Urinary bladder (tissue), 4 donors: ENCODE results near the gene SMAP2. TPM values are rescaled to one million over a fixed set of nuclear protein-coding genes. Genes with fewer than 3 reads are reported as not detected.

Source experiments
- DNase-seq: peaks from one replicate; pipeline ENCODE4 v3.0.0-alpha.2; 2015; ENCODE audit errors: extremely low spot score
- H3K27ac ChIP-seq: one replicate; pipeline ENCODE4 v1.5.1; 2013; ENCODE audit warnings: low read depth, mild to moderate bottlenecking, moderate library complexity
- H3K36me3 ChIP-seq: one replicate; pipeline ENCODE4 v1.6.1; 2013; ENCODE audit warnings: mild to moderate bottlenecking, moderate library complexity; ENCODE audit not compliant: insufficient read depth
- H3K4me1 ChIP-seq: one replicate; pipeline ENCODE4 v1.6.1; 2013; ENCODE audit warnings: mild to moderate bottlenecking, moderate library complexity; ENCODE audit not compliant: insufficient read depth
- H3K4me3 ChIP-seq: one replicate; pipeline ENCODE4 v1.5.1; 2013; ENCODE audit warnings: low read depth, low read length
- WGBS: extraction: QIAGEN DNeasy Blood & Tissue Kit; methylation state at CpG from one replicate; pipeline ENCODE4 v1.1.7; 2013; 5-methylcytosine and 5-hydroxymethylcytosine counted together
- polyA plus RNA-seq: library from polyadenylated mRNA; stranded (reverse); fragments of 200-250 nt; gene quantifications from one replicate; pipeline ENCODE4 v1.2.3, GENCODE V29; 2013
- total RNA-seq: library from RNA; depleted of rRNA; stranded (reverse); fragments of >200 nt; gene quantifications from one replicate; pipeline ENCODE4 v1.2.3, GENCODE V29; 2014
- donor health status: healthy with polysubstance abuse.
- donor health status: healthy.

The SMAP2 gene
- total and polyA plus RNA-seq, 2 donors = 17.0 to 47.3 TPM

- Histone ChIP-seq H3K4me1 (no peaks in the 10 kb centered on the region), H3K27ac (peak overlapping the region; percentile 78), H3K4me3 (no peak overlapping the region), H3K36me3 (no peaks in the 10 kb centered on the region)
- 96% methylated on average over 3 of the region's 3 CpGs for WGBS
- no peak for DNase-seq
Measured at GRCh38 chr1:40390857-40391256, 17.3 kb downstream of the SMAP2 start.

GRCh38 chr1:40391688-40392145 lies 18.2 kb downstream of the SMAP2 start:
- Histone ChIP-seq H3K4me3 (no peak overlapping the region), H3K27ac (peak overlapping the region; percentile 78), H3K4me1 (no peaks in the 10 kb centered on the region), H3K36me3 (no peaks in the 10 kb centered on the region)
- 77% methylated on average over 1 of the region's 1 CpG for WGBS
- DNase-seq = no peak

GRCh38 chr1:40392221-40392620 lies 18.7 kb downstream of the SMAP2 start:
- WGBS = 41% methylated on average over 3 of the region's 3 CpGs
- H3K4me1 ChIP-seq = no peaks in the 10 kb centered on the region
- peak overlapping the region; percentile 71 for H3K27ac ChIP-seq
- no peaks in the 10 kb centered on the region for H3K36me3 ChIP-seq
- no peak overlapping the region for H3K4me3 ChIP-seq
- DNase-seq = no peak

- H3K27ac ChIP-seq = no peak overlapping the region
Measured at GRCh38 chr1:40393173-40393572, 19.6 kb downstream of the SMAP2 start.

DNA sequence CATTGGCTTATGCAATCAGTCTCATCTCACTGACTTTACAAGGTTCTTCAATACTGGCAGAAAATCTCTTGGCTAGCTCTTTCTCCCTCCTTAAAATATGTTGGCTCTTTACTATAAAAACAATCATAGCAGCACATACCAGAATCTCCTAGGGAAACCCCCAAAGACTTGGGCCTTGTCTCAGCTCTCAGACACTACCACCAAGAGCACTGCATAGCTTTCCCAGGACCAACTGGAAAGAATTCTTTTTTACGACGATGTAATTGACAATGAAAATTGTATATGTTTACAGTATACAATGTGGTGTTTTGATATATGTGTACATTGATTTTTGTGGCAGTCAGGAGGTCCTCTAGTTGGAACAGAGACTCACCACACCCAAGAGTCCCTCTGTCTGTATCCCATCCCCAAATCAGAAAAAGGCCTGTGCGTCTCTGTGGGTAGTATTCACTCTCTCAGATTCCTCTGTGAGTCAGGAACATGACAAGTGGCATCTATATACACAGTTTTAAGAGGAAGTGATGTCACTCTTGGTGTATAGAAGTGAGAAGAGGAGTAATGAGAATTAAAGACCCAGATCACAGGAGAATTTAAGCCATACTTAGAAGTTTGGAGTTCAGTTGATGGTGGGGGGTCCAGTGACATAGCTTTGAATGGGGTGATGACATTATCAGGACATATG lies 21.1 kb downstream of the SMAP2 start:
- H3K27ac ChIP-seq = no peak overlapping the region
- WGBS = 51% methylated on average over 3 of the region's 3 CpGs

More at GRCh38 chr1:40393173-40393572, 19.6 kb downstream of the SMAP2 start:
- 71% methylated on average over 3 of the region's 3 CpGs for WGBS
- DNase-seq = no peak
- H3K4me1 ChIP-seq = no peaks in the 10 kb centered on the region
- H3K36me3 ChIP-seq = no peaks in the 10 kb centered on the region
- H3K4me3 ChIP-seq = no peak overlapping the region

DNA sequence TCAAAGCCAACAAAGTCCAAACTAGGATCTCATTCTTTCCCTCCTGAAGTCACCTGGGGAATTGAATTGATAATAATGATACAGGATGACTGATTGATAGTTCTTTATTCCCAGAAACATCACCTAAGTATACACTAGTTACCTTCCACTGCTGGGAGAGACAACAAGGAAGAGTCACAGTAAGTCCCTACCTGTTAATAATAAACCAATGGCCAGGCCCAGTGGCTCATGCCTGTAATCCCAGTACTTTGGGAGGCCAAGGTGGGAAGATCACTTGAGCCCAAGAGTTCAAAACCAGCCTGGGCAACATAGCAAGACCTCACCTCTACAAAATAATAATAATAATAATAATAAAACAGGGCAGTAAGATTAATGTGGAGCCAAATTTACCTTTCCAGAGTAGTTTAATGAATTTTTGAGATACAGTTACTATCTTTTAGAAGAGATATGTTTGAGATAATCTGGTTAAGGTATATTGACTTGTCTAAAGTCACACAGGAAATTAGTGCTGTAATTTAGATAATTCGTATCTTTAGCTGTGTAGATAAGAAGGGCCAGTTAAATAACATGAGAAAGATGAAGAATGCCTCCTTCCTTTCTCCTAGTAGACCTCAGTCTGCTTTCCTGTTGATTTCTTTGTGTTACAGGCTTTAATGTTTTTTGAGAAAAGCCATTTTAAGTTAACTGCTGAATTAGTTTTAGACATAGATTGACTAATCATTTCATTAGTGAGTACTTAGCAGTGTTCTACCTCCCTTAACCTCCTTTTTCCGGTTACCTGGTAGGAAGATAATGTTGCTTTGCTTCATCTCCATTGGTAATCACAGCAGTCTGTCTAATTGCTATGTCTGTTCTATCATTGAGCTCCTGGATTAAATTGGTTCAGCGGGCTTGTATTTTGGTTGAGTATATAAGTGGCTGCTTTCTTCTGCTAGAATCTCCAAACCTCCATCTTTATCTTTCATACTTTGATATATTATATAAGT lies 22.0 kb downstream of the SMAP2 start:
- no peak for DNase-seq
- no peaks in the 10 kb centered on the region for H3K36me3 ChIP-seq
- WGBS = 89% methylated on average over 3 of the region's 3 CpGs
- no peaks in the 10 kb centered on the region for H3K4me1 ChIP-seq
- peak overlapping the region; percentile 5 for H3K27ac ChIP-seq
- no peak overlapping the region for H3K4me3 ChIP-seq

More for the DNA sequence above, 21.1 kb downstream of the SMAP2 start:
- Histone ChIP-seq H3K4me1 (no peaks in the 10 kb centered on the region), H3K4me3 (no peak overlapping the region), H3K36me3 (no peaks in the 10 kb centered on the region)
- DNase-seq = no peak

DNA sequence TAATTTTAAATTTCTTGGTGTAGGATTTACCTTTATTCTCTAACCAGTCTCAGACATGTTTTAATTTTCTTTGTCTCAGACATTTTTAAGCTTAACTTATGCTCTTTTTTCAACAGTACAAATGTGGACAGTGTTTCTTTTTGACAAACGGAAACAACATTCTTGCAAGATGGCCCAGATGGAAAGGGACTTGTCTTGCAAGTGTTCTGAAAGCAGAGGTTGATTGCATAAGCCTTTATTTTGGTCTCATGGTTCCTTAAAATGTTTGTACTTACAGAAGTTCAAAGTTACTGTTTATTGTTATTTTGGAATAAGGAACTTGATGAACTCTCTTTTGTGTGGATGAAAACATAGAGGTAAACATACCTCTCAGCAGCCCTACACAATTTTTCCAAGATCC lies 22.9 kb downstream of the SMAP2 start:
- no peak for DNase-seq

GRCh38 chr1:40397258-40397657 lies 23.7 kb downstream of the SMAP2 start:
- peak overlapping the region; percentile 23 for H3K27ac ChIP-seq

More for the DNA sequence above, 22.9 kb downstream of the SMAP2 start:
- Histone ChIP-seq H3K27ac (no peak overlapping the region), H3K36me3 (no peaks in the 10 kb centered on the region), H3K4me1 (no peaks in the 10 kb centered on the region), H3K4me3 (no peak overlapping the region)
- 52% methylated on average over 1 of the region's 1 CpG for WGBS

GRCh38 chr1:40399984-40400704 lies 26.6 kb downstream of the SMAP2 start:
- WGBS = 82% methylated on average over 4 of the region's 4 CpGs
- Histone ChIP-seq H3K4me1 (no peaks in the 10 kb centered on the region), H3K36me3 (no peaks in the 10 kb centered on the region), H3K4me3 (no peak overlapping the region), H3K27ac (no peak overlapping the region)
- no peak for DNase-seq

More at GRCh38 chr1:40397258-40397657, 23.7 kb downstream of the SMAP2 start:
- Histone ChIP-seq H3K4me1 (no peaks in the 10 kb centered on the region), H3K4me3 (no peak overlapping the region), H3K36me3 (no peaks in the 10 kb centered on the region)
- DNase-seq = no peak
- WGBS = 78% methylated on average over 2 of the region's 2 CpGs

DNA sequence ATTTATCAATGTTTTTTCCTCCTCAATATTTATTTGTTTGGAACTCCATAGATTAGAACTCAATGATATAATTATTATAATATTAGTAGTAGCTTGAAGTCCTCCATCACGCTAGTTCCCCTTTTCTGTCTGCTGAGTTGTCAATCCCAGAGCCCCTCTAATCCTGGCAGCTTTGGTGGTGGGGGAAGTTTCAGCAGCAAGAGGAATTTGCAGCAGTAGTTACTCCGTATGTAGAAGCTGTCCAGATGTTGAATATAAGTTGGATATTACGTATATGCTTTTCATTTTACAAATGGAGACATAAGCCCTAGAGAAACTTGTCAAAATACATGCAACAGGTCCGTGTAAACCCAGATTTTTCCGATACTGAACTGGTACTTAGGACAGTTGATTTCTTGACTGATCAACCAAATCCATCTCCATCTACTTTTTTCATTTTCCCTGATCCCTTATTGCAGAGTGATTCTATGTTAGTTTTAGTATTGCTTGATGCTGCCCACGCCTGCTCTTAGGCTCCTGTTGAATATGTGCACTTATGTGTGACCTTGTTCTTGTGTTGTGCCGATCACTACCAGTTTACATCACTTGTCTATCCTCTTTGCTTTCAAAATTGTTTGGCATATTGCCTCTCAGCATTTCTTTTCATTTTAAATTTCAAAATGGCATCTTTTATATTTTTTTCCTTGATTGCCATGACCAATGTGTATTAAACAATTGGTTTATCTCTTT lies 28.1 kb downstream of the SMAP2 start:
- Histone ChIP-seq H3K36me3 (no peaks in the 10 kb centered on the region), H3K27ac (no peak overlapping the region)

DNA sequence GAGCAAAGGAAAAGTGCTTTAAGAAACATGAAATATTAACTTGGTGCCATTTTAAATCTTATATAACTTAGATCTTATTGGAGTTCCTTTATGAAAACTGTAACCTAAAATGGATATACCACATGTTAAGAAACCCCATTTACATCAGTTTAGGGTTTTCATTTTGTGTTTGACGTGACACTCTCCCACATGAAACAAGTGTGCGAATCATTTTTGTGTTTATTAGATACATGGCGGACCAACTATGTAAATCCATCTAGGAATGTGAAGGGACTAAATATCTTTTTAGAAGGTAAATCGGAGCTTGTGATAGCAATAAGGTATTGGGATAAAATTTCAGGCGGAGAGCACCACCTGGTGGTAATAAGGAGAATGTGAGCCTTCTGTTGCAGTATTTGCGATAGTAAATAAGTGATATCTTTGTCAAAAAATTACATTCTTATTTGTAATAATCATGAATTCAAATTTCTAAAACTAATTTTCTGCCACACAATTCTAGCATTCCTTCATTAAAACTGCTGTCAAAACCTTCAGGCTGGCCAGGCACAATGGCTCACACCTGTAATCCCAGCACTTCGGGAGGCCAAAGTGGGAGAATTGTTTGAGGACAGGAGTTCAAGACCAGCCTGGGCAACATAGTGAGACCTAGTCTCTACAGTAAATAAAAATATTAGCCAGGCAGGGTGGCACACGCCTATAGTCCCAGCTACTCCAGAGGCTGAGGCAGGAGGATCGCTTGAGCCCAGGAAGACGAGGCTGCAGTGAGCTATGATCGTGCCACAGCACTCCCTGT lies 31.3 kb downstream of the SMAP2 start:
- H3K4me1 ChIP-seq = no peaks in the 10 kb centered on the region
- 46% methylated on average over 11 of the region's 11 CpGs for WGBS
- H3K27ac ChIP-seq = no peak overlapping the region
- H3K36me3 ChIP-seq = no peaks in the 10 kb centered on the region
- H3K4me3 ChIP-seq = no peak overlapping the region
- no peak for DNase-seq

More for the DNA sequence above, 28.1 kb downstream of the SMAP2 start:
- no peaks in the 10 kb centered on the region for H3K4me1 ChIP-seq
- WGBS = 84% methylated on average over 7 of the region's 7 CpGs
- no peak for DNase-seq
- H3K4me3 ChIP-seq = no peak overlapping the region

DNA sequence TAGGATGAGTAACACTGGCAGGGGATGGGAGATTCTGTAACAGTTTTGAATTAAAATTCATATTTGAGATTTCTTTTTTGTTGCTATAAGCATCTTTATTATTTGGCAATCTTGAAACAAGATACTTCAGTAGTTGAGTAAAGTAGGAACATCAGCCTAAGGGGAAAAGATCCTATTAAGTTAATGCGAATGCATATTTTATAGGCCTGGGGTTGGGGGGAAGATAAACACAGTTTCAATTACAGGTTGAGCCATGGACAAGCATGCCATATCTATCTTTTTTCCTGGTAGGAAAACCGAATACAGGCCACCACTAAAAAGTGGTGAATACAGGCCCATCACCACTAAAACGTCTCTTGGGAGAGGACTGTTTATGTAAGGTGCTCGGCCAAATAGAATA lies 32.3 kb downstream of the SMAP2 start:
- Histone ChIP-seq H3K4me3 (no peak overlapping the region), H3K36me3 (no peaks in the 10 kb centered on the region), H3K27ac (no peak overlapping the region), H3K4me1 (no peaks in the 10 kb centered on the region)
- no peak for DNase-seq
- 69% methylated on average over 4 of the region's 4 CpGs for WGBS
